ENCODE measurements around the gene PGD.
A peak's percentile ranks its signal among the peaks of the same experiment; 100 is the strongest.

The PGD gene

DNA sequence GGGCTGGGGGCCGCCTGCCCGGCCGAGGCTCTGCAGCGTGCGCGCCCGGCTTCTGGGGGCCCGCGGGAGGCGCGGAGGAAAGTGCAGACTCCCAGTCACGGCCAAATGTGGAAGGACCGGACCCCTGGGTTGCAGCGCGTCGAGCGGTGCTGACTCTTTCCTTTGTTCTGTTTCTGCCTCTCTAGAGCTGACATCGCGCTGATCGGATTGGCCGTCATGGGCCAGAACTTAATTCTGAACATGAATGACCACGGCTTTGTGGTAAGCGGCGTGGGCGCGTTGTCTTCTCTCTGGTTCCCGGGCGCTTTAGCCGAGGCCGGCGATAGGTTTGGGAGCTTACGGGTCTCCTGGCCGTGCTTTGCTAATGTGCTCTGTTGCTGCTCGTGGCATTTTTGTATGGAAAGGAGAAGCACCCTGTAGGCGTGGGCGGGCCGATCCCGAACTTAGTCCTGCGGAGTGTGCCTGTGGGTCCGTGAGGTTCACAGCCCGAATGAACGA is 629 bp downstream of the PGD start:
- Histone ChIP-seq H3K18ac (ENCODE audit: low read depth in 1 of 2, low read length in 2 of 2) (peak overlapping the region in 1 of 2 experiments; percentile 94), H2BK5ac (ENCODE audit: low read depth, low read length, poor library complexity, severe bottlenecking) (no peak overlapping the region), H3K27me3 (ENCODE audit: control insufficient read depth in 1 of 2, insufficient read depth in 1 of 2, low read length in 2 of 2) (no peaks in the 10 kb centered on the region), H4K8ac (ENCODE audit: low read length) (peak overlapping the region; percentile 82), H2BK12ac (ENCODE audit: low read length in 2 of 2) (no peak overlapping the region), H3K14ac (ENCODE audit: low read length in 2 of 2) (peak overlapping the region in 1 of 2 experiments; percentile 96), H4K91ac (ENCODE audit: low read length) (no peak overlapping the region), H3K23ac (ENCODE audit: low read length in 2 of 2) (peak overlapping the region in 1 of 2 experiments; percentile 77), H3K4me1 (ENCODE audit: control insufficient read depth, insufficient read depth, low read depth, low read length) (peaks cover 7% of the 10 kb centered on the region), H2AK5ac (ENCODE audit: low read length, severe bottlenecking) (no peak overlapping the region), H2AFZ (ENCODE audit: low read depth, low read length) (peak overlapping the region; percentile 52), H3K36me3 (ENCODE audit: control insufficient read depth in 1 of 2, insufficient read depth in 2 of 2, low read depth in 1 of 2, low read length in 2 of 2) (peaks cover 11 to 32% of the 10 kb centered on the region in 2 experiments), H3K27ac (ENCODE audit: low read length, poor library complexity, severe bottlenecking) (peak overlapping the region; percentile 15), H3K4ac (ENCODE audit: low read depth in 1 of 2, low read length in 2 of 2) (peak overlapping the region; percentile 66 to 96), H3K9ac (ENCODE audit: low read length) (peak overlapping the region; percentile 95), H3K4me2 (ENCODE audit: low read length, poor library complexity, severe bottlenecking) (peak overlapping the region; percentile 83), H2BK15ac (ENCODE audit: low read depth, poor library complexity, severe bottlenecking) (no peak overlapping the region), H3K4me3 (ENCODE audit: insufficient read depth in 1 of 2, low read depth in 1 of 2, low read length in 2 of 2) (peak overlapping the region; percentile 89 to 91), H3K79me1 (replicated peaks; ENCODE audit: low read length, poor library complexity, severe bottlenecking) (peaks cover 7% of the 10 kb centered on the region), H2BK120ac (ENCODE audit: low read depth, low read length) (no peak overlapping the region), H3K9me3 (ENCODE audit: control insufficient read depth, low read length) (peaks cover under 1% of the 10 kb centered on the region)
- peak; percentile 65 for DNase-seq
- WGBS = under 1% methylated on average over 42 of the region's 42 CpGs

DNA sequence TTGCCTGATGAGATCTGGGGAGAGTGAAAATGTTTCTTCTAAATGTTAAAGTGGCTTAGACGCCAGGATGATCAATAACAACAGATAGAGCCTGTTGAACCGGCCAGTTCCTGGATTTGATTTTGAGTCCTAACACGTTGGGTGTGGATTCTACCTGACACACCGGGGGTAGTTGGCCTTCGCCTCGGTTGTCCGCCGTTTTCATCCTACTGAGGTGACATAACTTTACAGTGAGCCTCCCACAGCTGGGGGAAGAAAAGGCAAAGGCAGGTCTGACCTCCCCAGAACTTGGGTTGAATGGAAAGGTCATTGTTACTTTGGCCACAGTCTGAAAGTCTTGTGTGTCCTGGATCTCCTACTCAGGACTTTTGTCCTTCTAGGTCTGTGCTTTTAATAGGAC is 1.1 kb downstream of the PGD start:
- no peak overlapping the region for H2BK12ac ChIP-seq (ENCODE audit: low read length in 2 of 2)
- peaks cover 7% of the 10 kb centered on the region for H3K4me1 ChIP-seq (ENCODE audit: control insufficient read depth, insufficient read depth, low read depth, low read length)
- H3K27me3 ChIP-seq (ENCODE audit: control insufficient read depth in 1 of 2, insufficient read depth in 1 of 2, low read length in 2 of 2) = no peaks in the 10 kb centered on the region
- H3K23ac ChIP-seq (ENCODE audit: low read length in 2 of 2) = no peak overlapping the region
- H4K91ac ChIP-seq (ENCODE audit: low read length) = no peak overlapping the region
- H3K27ac ChIP-seq (ENCODE audit: low read length, poor library complexity, severe bottlenecking) = no peak overlapping the region
- peak overlapping the region; percentile 95 for H3K9ac ChIP-seq (ENCODE audit: low read length)
- no peak overlapping the region for H3K18ac ChIP-seq (ENCODE audit: low read depth in 1 of 2, low read length in 2 of 2)
- H2AK5ac ChIP-seq (ENCODE audit: low read length, severe bottlenecking) = no peak overlapping the region
- peaks cover 10% of the 10 kb centered on the region for H3K79me1 ChIP-seq (replicated peaks; ENCODE audit: low read length, poor library complexity, severe bottlenecking)
- WGBS = 41% methylated on average over 8 of the region's 8 CpGs
- no peaks in the 10 kb centered on the region for H3K9me3 ChIP-seq (ENCODE audit: control insufficient read depth, low read length)
- H2BK120ac ChIP-seq (ENCODE audit: low read depth, low read length) = no peak overlapping the region
- no peak overlapping the region for H2BK15ac ChIP-seq (ENCODE audit: low read depth, poor library complexity, severe bottlenecking)
- peaks cover 16 to 37% of the 10 kb centered on the region in 2 experiments for H3K36me3 ChIP-seq (ENCODE audit: control insufficient read depth in 1 of 2, insufficient read depth in 2 of 2, low read depth in 1 of 2, low read length in 2 of 2)
- no peak overlapping the region for H3K14ac ChIP-seq (ENCODE audit: low read length in 2 of 2)
- H2AFZ ChIP-seq (ENCODE audit: low read depth, low read length) = no peak overlapping the region
- peak overlapping the region; percentile 2 to 89 for H3K4me3 ChIP-seq (ENCODE audit: insufficient read depth in 1 of 2, low read depth in 1 of 2, low read length in 2 of 2)
- H4K8ac ChIP-seq (ENCODE audit: low read length) = no peak overlapping the region
- DNase-seq = no peak
- H2BK5ac ChIP-seq (ENCODE audit: low read depth, low read length, poor library complexity, severe bottlenecking) = no peak overlapping the region
- no peak overlapping the region for H3K4ac ChIP-seq (ENCODE audit: low read depth in 1 of 2, low read length in 2 of 2)
- H3K4me2 ChIP-seq (ENCODE audit: low read length, poor library complexity, severe bottlenecking) = peak overlapping the region; percentile 83

DNA sequence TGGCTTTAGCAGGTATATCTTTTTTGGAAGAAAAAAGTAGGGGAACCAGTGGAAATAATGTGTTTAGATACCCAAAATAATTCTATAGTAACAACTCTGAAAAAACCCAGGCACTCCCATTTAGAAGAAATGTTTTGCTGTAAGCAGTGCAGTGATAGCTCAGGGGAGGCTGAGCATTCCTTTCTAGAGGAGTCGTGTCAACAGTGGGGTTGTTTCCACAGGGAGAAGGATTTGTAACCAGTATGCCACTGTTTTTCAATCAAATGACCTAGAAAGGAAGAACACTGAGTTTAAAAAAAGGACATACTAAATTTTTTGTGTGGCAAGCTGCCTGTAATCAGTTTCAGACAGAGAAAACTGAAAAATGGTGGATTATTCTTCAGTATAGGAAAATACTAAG is 2.4 kb downstream of the PGD start:
- H3K23ac ChIP-seq (ENCODE audit: low read length in 2 of 2) = no peak overlapping the region
- H2BK120ac ChIP-seq (ENCODE audit: low read depth, low read length) = no peak overlapping the region
- no peak overlapping the region for H3K27ac ChIP-seq (ENCODE audit: low read length, poor library complexity, severe bottlenecking)
- no peak overlapping the region for H3K14ac ChIP-seq (ENCODE audit: low read length in 2 of 2)
- H2BK15ac ChIP-seq (ENCODE audit: low read depth, poor library complexity, severe bottlenecking) = no peak overlapping the region
- H3K4me2 ChIP-seq (ENCODE audit: low read length, poor library complexity, severe bottlenecking) = no peak overlapping the region
- peak overlapping the region in 1 of 2 experiments; percentile 89 for H3K4me3 ChIP-seq (ENCODE audit: insufficient read depth in 1 of 2, low read depth in 1 of 2, low read length in 2 of 2)
- H3K4ac ChIP-seq (ENCODE audit: low read depth in 1 of 2, low read length in 2 of 2) = no peak overlapping the region
- H3K27me3 ChIP-seq (ENCODE audit: control insufficient read depth in 1 of 2, insufficient read depth in 1 of 2, low read length in 2 of 2) = no peaks in the 10 kb centered on the region
- H2BK12ac ChIP-seq (ENCODE audit: low read length in 2 of 2) = no peak overlapping the region
- no peak overlapping the region for H3K18ac ChIP-seq (ENCODE audit: low read depth in 1 of 2, low read length in 2 of 2)
- no peak overlapping the region for H2BK5ac ChIP-seq (ENCODE audit: low read depth, low read length, poor library complexity, severe bottlenecking)
- peaks cover 16% of the 10 kb centered on the region for H3K79me1 ChIP-seq (replicated peaks; ENCODE audit: low read length, poor library complexity, severe bottlenecking)
- no peak overlapping the region for H4K91ac ChIP-seq (ENCODE audit: low read length)
- no peak overlapping the region for H2AK5ac ChIP-seq (ENCODE audit: low read length, severe bottlenecking)
- H2AFZ ChIP-seq (ENCODE audit: low read depth, low read length) = no peak overlapping the region
- H3K9ac ChIP-seq (ENCODE audit: low read length) = peak overlapping the region; percentile 95
- peaks cover 27 to 50% of the 10 kb centered on the region in 2 experiments for H3K36me3 ChIP-seq (ENCODE audit: control insufficient read depth in 1 of 2, insufficient read depth in 2 of 2, low read depth in 1 of 2, low read length in 2 of 2)
- DNase-seq = peak; percentile 59
- WGBS = 38% methylated on average over 1 of the region's 1 CpG
- H3K9me3 ChIP-seq (ENCODE audit: control insufficient read depth, low read length) = no peaks in the 10 kb centered on the region
- H4K8ac ChIP-seq (ENCODE audit: low read length) = no peak overlapping the region
- peaks cover 7% of the 10 kb centered on the region for H3K4me1 ChIP-seq (ENCODE audit: control insufficient read depth, insufficient read depth, low read depth, low read length)

DNA sequence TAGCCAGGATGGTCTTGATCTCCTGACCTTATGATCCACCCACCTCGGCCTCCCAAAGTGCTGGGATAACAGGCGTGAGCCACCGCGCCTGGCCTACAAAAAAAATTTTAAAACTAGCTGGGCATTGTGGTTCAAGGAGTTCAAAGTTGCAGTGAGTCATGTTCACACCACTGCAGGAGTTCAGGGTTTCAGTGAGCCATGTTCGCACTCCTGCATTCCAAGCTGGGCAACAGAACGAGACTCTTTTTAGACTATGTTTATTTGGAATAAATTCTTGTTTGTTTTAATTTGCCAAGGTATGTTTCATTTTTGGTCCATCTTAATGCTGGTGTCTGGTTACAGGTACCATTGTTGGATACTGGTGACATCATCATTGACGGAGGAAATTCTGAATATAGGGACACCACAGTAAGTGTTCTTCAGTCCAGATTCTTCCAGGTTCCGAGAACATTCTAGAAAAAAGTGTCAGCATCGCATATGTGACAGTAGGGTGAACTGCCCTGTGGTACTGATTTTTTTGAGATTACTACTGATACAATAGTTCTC is 3.9 kb downstream of the PGD start:
- peak; percentile 59 for DNase-seq
- Histone ChIP-seq H3K27ac (ENCODE audit: low read length, poor library complexity, severe bottlenecking) (peak overlapping the region; percentile 12), H4K91ac (ENCODE audit: low read length) (no peak overlapping the region), H3K23ac (ENCODE audit: low read length in 2 of 2) (no peak overlapping the region), H3K14ac (ENCODE audit: low read length in 2 of 2) (no peak overlapping the region), H3K18ac (ENCODE audit: low read depth in 1 of 2, low read length in 2 of 2) (no peak overlapping the region), H3K9me3 (ENCODE audit: control insufficient read depth, low read length) (no peaks in the 10 kb centered on the region), H3K27me3 (ENCODE audit: control insufficient read depth in 1 of 2, insufficient read depth in 1 of 2, low read length in 2 of 2) (no peaks in the 10 kb centered on the region), H2BK12ac (ENCODE audit: low read length in 2 of 2) (no peak overlapping the region), H2AK5ac (ENCODE audit: low read length, severe bottlenecking) (no peak overlapping the region), H3K79me1 (replicated peaks; ENCODE audit: low read length, poor library complexity, severe bottlenecking) (peaks cover 20% of the 10 kb centered on the region), H3K4me3 (ENCODE audit: insufficient read depth in 1 of 2, low read depth in 1 of 2, low read length in 2 of 2) (no peak overlapping the region), H4K8ac (ENCODE audit: low read length) (no peak overlapping the region), H2BK120ac (ENCODE audit: low read depth, low read length) (no peak overlapping the region), H3K4ac (ENCODE audit: low read depth in 1 of 2, low read length in 2 of 2) (no peak overlapping the region), H2BK15ac (ENCODE audit: low read depth, poor library complexity, severe bottlenecking) (no peak overlapping the region), H3K4me2 (ENCODE audit: low read length, poor library complexity, severe bottlenecking) (no peak overlapping the region), H2BK5ac (ENCODE audit: low read depth, low read length, poor library complexity, severe bottlenecking) (no peak overlapping the region), H3K4me1 (ENCODE audit: control insufficient read depth, insufficient read depth, low read depth, low read length) (peaks cover 7% of the 10 kb centered on the region), H2AFZ (ENCODE audit: low read depth, low read length) (no peak overlapping the region), H3K36me3 (ENCODE audit: control insufficient read depth in 1 of 2, insufficient read depth in 2 of 2, low read depth in 1 of 2, low read length in 2 of 2) (peaks cover 41 to 65% of the 10 kb centered on the region in 2 experiments), H3K9ac (ENCODE audit: low read length) (no peak overlapping the region)
- WGBS = 63% methylated on average over 8 of the region's 9 CpGs

All from mesenchymal stem cell (in vitro differentiated cells and primary cell).